Endothelial cell of umbilical vein (primary cell): Measurements from ENCODE around the gene NDST4. TPM values are rescaled to one million over a fixed set of nuclear protein-coding genes. Genes with fewer than 3 reads are reported as not detected.

ENCODE experiments used
- BruUV-seq: library from RNA; stranded (reverse); fragments of 400-500 nt; replicated peaks from 2 replicates; lab custom pipeline; 2021; lab: Mats Ljungman, UMichigan
- CTCF ChIA-PET: fragments of 300-600, 350-600 bp; sonication (Branson Sonifier 250); formaldehyde crosslinking; loops from one replicate; lab custom pipeline; 2021; ENCODE audit warnings: antibody characterized with exemption, inconsistent platforms; lab: Charles Lee
- POLR2A ChIA-PET: fragments of 300-600, 350-600 bp; sonication (Branson Sonifier 250); formaldehyde crosslinking; loops from one replicate; lab custom pipeline; 2021; ENCODE audit warnings: antibody characterized with exemption, inconsistent platforms; lab: Charles Lee
- DNase-seq: peaks from one replicate; pipeline ENCODE4 v3.0.0-alpha.2; 2011; ENCODE audit warnings: low read depth, low spot score
- FAIRE-seq: peaks from 2 replicates; lab custom pipeline; 2011; peaks lifted over from hg19 to GRCh38; lab: Jason Lieb, UNC
- H2AFZ ChIP-seq: 2 replicates; pipeline ENCODE4 v1.6.0; 2012; ENCODE audit warnings: low read depth, low read length, control low read depth, inconsistent platforms
- H3K27ac ChIP-seq: 2 replicates; pipeline ENCODE4 v1.5.1; 2011; ENCODE audit warnings: low read depth, mild to moderate bottlenecking, control low read depth, low read length, moderate library complexity; ENCODE audit not compliant: insufficient read depth
- H3K27me3 ChIP-seq, 2 experiments: 2 replicates each; pipeline versions ENCODE4 v1.6.0 to v1.6.1; 2011; ENCODE audit warnings: low read length in 2 of 2, mixed read lengths in 1 of 2; ENCODE audit not compliant: control insufficient read depth in 2 of 2, insufficient read depth in 2 of 2
- H3K36me3 ChIP-seq, 2 experiments: 2 replicates in 1 of 2; 3 replicates in 1 of 2; pipeline ENCODE4 v1.5.1; 2011; ENCODE audit warnings: low read length in 2 of 2, mild to moderate bottlenecking in 1 of 2, moderate library complexity in 1 of 2; ENCODE audit not compliant: control insufficient read depth in 2 of 2, insufficient read depth in 2 of 2; ENCODE audit errors: extremely low read depth in 1 of 2
- H3K4me1 ChIP-seq: 3 replicates; pipeline ENCODE4 v1.5.1; 2011; ENCODE audit warnings: mild to moderate bottlenecking, low read length; ENCODE audit not compliant: control insufficient read depth, insufficient read depth; ENCODE audit errors: extremely low read depth
- H3K4me2 ChIP-seq: 2 replicates; pipeline ENCODE4 v1.6.1; 2011; ENCODE audit warnings: low read length, control low read depth, mixed read lengths; ENCODE audit not compliant: insufficient read depth
- H3K4me3 ChIP-seq, 3 experiments: fragments of 200-600 bp in 1 of 3; sonication (generic), shearing (Covaris generic) in 1 of 3; replicated peaks in 1 of 3; 2 replicates each; pipeline ENCODE4 v1.5.1; 2011 to 2016; ENCODE audit warnings: control low read depth in 3 of 3, low read length in 3 of 3, mild to moderate bottlenecking in 2 of 3, inconsistent platforms in 1 of 3, low read depth in 1 of 3, moderate library complexity in 1 of 3; ENCODE audit not compliant: insufficient read depth in 1 of 3
- H3K79me2 ChIP-seq: 2 replicates; pipeline ENCODE4 v1.6.0; 2012; ENCODE audit warnings: low read length, inconsistent platforms; ENCODE audit not compliant: control insufficient read depth, insufficient read depth
- H3K9ac ChIP-seq: replicated peaks from 2 replicates; pipeline ENCODE3; 2011; ENCODE audit warnings: low read length, control low read depth; ENCODE audit not compliant: insufficient read depth; ENCODE audit errors: extremely low read depth
- H3K9me1 ChIP-seq: replicated peaks from 3 replicates; pipeline ENCODE4 v1.6.0; 2011; ENCODE audit warnings: mild to moderate bottlenecking, low read length; ENCODE audit not compliant: control insufficient read depth, insufficient read depth; ENCODE audit errors: extremely low read depth
- H3K9me3 ChIP-seq: replicated peaks from 2 replicates; pipeline ENCODE4 v1.5.1; 2012; ENCODE audit warnings: low read length, inconsistent platforms; ENCODE audit not compliant: control insufficient read depth, insufficient read depth
- H4K20me1 ChIP-seq: replicated peaks from 2 replicates; pipeline ENCODE3; 2011; ENCODE audit warnings: mild to moderate bottlenecking, low read length; ENCODE audit not compliant: control insufficient read depth, insufficient read depth; ENCODE audit errors: extremely low read depth
- CTCF ChIP-seq, 2 donors: IDR thresholded peaks; 1 replicate in 1 of 2; 2 replicates in 1 of 2; pipeline ENCODE4 v1.5.1; 2011; ENCODE audit warnings: low read length in 2 of 2, mild to moderate bottlenecking in 2 of 2, moderate library complexity in 2 of 2, control low read depth in 1 of 2, inconsistent platforms in 1 of 2, low read depth in 1 of 2; ENCODE audit not compliant: insufficient read depth in 1 of 2; ENCODE audit errors: extremely low read depth in 1 of 2
- EZH2 ChIP-seq: IDR thresholded peaks from 2 replicates; pipeline ENCODE4 v1.6.1; 2012; ENCODE audit warnings: borderline replicate concordance, low read depth, mild to moderate bottlenecking, moderate library complexity, low read length, inconsistent platforms; ENCODE audit not compliant: severe bottlenecking
- FOS ChIP-seq: IDR thresholded peaks from 2 replicates; pipeline ENCODE4 v1.6.1; 2011; ENCODE audit warnings: mild to moderate bottlenecking, low read length, moderate library complexity, borderline replicate concordance; ENCODE audit not compliant: insufficient read depth
- GATA2 ChIP-seq: IDR thresholded peaks from 2 replicates; pipeline ENCODE4 v1.7.0; 2011; ENCODE audit warnings: low read depth, mild to moderate bottlenecking, moderate library complexity, mixed read lengths, low read length; ENCODE audit not compliant: insufficient read length, insufficient read depth
- JUN ChIP-seq: IDR thresholded peaks from 2 replicates; pipeline ENCODE4 v1.6.1; 2011; ENCODE audit warnings: borderline replicate concordance, low read depth; ENCODE audit not compliant: insufficient read length, insufficient read depth
- MYC ChIP-seq: IDR thresholded peaks from one replicate; pipeline ENCODE4 v1.6.1; 2011; ENCODE audit warnings: mild to moderate bottlenecking, low read depth, low read length
- POLR2A ChIP-seq: IDR thresholded peaks from 2 replicates; pipeline ENCODE4 v1.6.1; 2012; ENCODE audit warnings: low read depth, mild to moderate bottlenecking, control low read depth, low read length
- POLR2AphosphoS5 ChIP-seq: IDR thresholded peaks from 2 replicates; pipeline ENCODE4 v1.6.1; 2012; ENCODE audit warnings: low read depth, mild to moderate bottlenecking, control low read depth, low read length, moderate library complexity; ENCODE audit not compliant: insufficient read depth
- dilution Hi-C: fragments of 300-500 bp; cut with MboI; formaldehyde crosslinking; loops from one replicate; pipeline ENCODE4 v1.15.0; 2019; ENCODE audit warnings: low sequenced_read_pairs; ENCODE audit not compliant: extremely low pct_ligation_motif_present
- intact Hi-C: fragments of 100-400 bp; cut with micrococcal nuclease; formaldehyde crosslinking; loops from one replicate; pipeline ENCODE4 v1.10.0; 2022
- polyA plus RNA-seq, 4 experiments: library from polyadenylated mRNA; depleted of rRNA in 3 of 4; stranded (reverse) in 3 of 4; unstranded in 1 of 4; fragments of >200 nt; gene quantifications; 2 replicates each; pipeline versions ENCODE4 v1.2.1 to v1.2.3, GENCODE V29; 2011 to 2012; ENCODE audit warnings: missing spikeins in 1 of 4
- total RNA-seq: library from RNA; stranded (reverse); gene quantifications from 2 replicates; pipeline ENCODE4 v1.2.3, GENCODE V29; 2021
- TF ChIP-seq, protein P1 (sequence below): IDR thresholded peaks from 2 replicates; pipeline ENCODE4 v1.6.1; 2011; ENCODE audit not compliant: insufficient read depth, insufficient read length

Gene NDST4
- total and polyA plus RNA-seq, 2 donors (not counting 3 experiments of a cell fraction or from before 2014, with no cell fraction given): not detected

DNA sequence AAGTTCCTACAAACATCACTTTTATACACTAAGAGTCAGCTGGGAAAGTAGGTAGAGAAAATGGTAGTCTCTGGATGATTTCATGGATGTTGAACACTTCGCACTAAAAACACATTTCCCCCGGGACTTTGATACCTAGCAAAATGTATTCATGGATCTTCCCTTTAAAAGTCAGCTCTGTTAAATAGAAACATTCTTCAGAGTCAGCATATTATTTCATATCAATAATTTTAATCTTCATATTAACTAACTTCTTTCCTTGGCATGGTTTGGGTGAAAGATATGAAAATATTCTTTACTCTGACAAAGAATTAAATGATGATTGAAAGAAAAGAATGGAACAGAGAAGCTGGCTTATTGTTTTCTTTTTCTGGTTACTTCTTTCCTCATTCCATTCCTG is 185.5 kb downstream of the NDST4 start:
- TF ChIP-seq POLR2AphosphoS5 (no peak), GATA2 (no peak), FOS (no peak), CTCF (IDR thresholded peaks at IDR 0.05; ENCODE audit: extremely low read depth in 1 of 2, insufficient read depth in 1 of 2, low read depth in 1 of 2, low read length in 2 of 2) (no peak), EZH2 (no peak), JUN (no peak), POLR2A (no peak), MYC (no peak)
- TF ChIP-seq, protein P1, sequence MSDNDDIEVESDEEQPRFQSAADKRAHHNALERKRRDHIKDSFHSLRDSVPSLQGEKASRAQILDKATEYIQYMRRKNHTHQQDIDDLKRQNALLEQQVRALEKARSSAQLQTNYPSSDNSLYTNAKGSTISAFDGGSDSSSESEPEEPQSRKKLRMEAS: no peak
- Histone ChIP-seq H3K79me2 (no peaks in the 10 kb centered on the region), H2AFZ (no peak overlapping the region), H3K9ac (no peak overlapping the region), H4K20me1 (no peaks in the 10 kb centered on the region), H3K9me3 (peaks cover 2% of the 10 kb centered on the region), H3K4me2 (no peak overlapping the region), H3K27ac (no peak overlapping the region), H3K9me1 (no peaks in the 10 kb centered on the region), H3K4me1 (no peaks in the 10 kb centered on the region), H3K27me3 (no peaks in the 10 kb centered on the region), H3K36me3 (no peaks in the 10 kb centered on the region), H3K4me3 (no peak overlapping the region)
- POLR2A ChIA-PET: no interaction called here
- CTCF ChIA-PET: no interaction called here
- intact Hi-C loops (no loop called here), dilution Hi-C loops (no loop called here)
- DNase-seq: no peak
- BruUV-seq: no TSS peak
- FAIRE-seq: no peak
